ENCODE measurements around the gene RGSL1. TPM values are rescaled to one million over a fixed set of nuclear protein-coding genes. Genes with fewer than 3 reads are reported as not detected.

Gene RGSL1
- total RNA-seq, result not detected in 2 replicates

- H3K4me2 ChIP-seq (ENCODE audit: insufficient read depth, low read length), result no peak within 1 kb of the TSS
- H4K20me1 ChIP-seq (ENCODE audit: insufficient read depth, low read length), result no peaks in the 10 kb centered on the region
- DNase-seq (ENCODE audit: insufficient read length, low spot score, missing footprints), result no peak
- no peak within 1 kb of the TSS for H2AFZ ChIP-seq (ENCODE audit: low read length)
- no peak within 1 kb of the TSS for H3K27ac ChIP-seq (ENCODE audit: low read depth, low read length)
- no peaks in the 10 kb centered on the region for H3K9me3 ChIP-seq (ENCODE audit: low read depth, low read length)
- no peak within 1 kb of the TSS for H3K4me3 ChIP-seq (ENCODE audit: insufficient read depth, low read length)
- no peaks in the 10 kb centered on the region for H3K27me3 ChIP-seq (ENCODE audit: insufficient read depth, low read length)
- no peaks in the 10 kb centered on the region for H3K79me2 ChIP-seq (ENCODE audit: insufficient read depth, low read length)
- no peaks in the 10 kb centered on the region for H3K36me3 ChIP-seq (ENCODE audit: insufficient read depth, low read length)
- H3K4me1 ChIP-seq (ENCODE audit: insufficient read depth, low read length), result no peaks in the 10 kb centered on the region
- TF ChIP-seq CTCF (IDR thresholded peaks at IDR 0.05; ENCODE audit: extremely low read depth, low read depth, low read length), result no peak
These were observed at the start of gene RGSL1 for GRCh38 chr1:182450087-182450486. RGSL1 (plus strand) TSS chr1:182450146; CDS start chr1:182450166, 20 bp downstream.

GRCh38 chr1:182400567-182400966 lies 49.4 kb upstream of the RGSL1 start, which contains the start of gene TEDDM1:
TEDDM1 (minus strand) TSS chr1:182400667; CDS start chr1:182400485, 182 bp downstream.
- no peak for DNase-seq (ENCODE audit: insufficient read length, low spot score, missing footprints)
- Histone ChIP-seq H3K4me3 (ENCODE audit: insufficient read depth, low read length) (no peak within 1 kb of the TSS), H3K79me2 (ENCODE audit: insufficient read depth, low read length) (no peaks in the 10 kb centered on the region), H3K4me1 (ENCODE audit: insufficient read depth, low read length) (peaks cover 13% of the 10 kb centered on the region), H2AFZ (ENCODE audit: low read length) (no peak within 1 kb of the TSS), H4K20me1 (ENCODE audit: insufficient read depth, low read length) (no peaks in the 10 kb centered on the region), H3K27ac (ENCODE audit: low read depth, low read length) (no peak within 1 kb of the TSS), H3K36me3 (ENCODE audit: insufficient read depth, low read length) (no peaks in the 10 kb centered on the region), H3K4me2 (ENCODE audit: insufficient read depth, low read length) (no peak within 1 kb of the TSS), H3K27me3 (ENCODE audit: insufficient read depth, low read length) (no peaks in the 10 kb centered on the region), H3K9me3 (ENCODE audit: low read depth, low read length) (no peaks in the 10 kb centered on the region)
- TF ChIP-seq CTCF (IDR thresholded peaks at IDR 0.05; ENCODE audit: extremely low read depth, low read depth, low read length), result no peak

- Histone ChIP-seq H3K9me3 (ENCODE audit: low read depth, low read length) (no peaks in the 10 kb centered on the region), H3K36me3 (ENCODE audit: insufficient read depth, low read length) (no peaks in the 10 kb centered on the region), H3K4me1 (ENCODE audit: insufficient read depth, low read length) (no peaks in the 10 kb centered on the region), H3K79me2 (ENCODE audit: insufficient read depth, low read length) (no peaks in the 10 kb centered on the region), H3K4me3 (ENCODE audit: insufficient read depth, low read length) (no peak overlapping the region), H3K27ac (ENCODE audit: low read depth, low read length) (no peak overlapping the region), H4K20me1 (ENCODE audit: insufficient read depth, low read length) (no peaks in the 10 kb centered on the region), H2AFZ (ENCODE audit: low read length) (no peak overlapping the region), H3K27me3 (ENCODE audit: insufficient read depth, low read length) (no peaks in the 10 kb centered on the region), H3K4me2 (ENCODE audit: insufficient read depth, low read length) (no peak overlapping the region)
- no peak for TF ChIP-seq CTCF (IDR thresholded peaks at IDR 0.05; ENCODE audit: extremely low read depth, low read depth, low read length)
- DNase-seq (ENCODE audit: insufficient read length, low spot score, missing footprints), result no peak
These were observed 45.2 kb upstream of the RGSL1 start for GRCh38 chr1:182404781-182405180.

DNA sequence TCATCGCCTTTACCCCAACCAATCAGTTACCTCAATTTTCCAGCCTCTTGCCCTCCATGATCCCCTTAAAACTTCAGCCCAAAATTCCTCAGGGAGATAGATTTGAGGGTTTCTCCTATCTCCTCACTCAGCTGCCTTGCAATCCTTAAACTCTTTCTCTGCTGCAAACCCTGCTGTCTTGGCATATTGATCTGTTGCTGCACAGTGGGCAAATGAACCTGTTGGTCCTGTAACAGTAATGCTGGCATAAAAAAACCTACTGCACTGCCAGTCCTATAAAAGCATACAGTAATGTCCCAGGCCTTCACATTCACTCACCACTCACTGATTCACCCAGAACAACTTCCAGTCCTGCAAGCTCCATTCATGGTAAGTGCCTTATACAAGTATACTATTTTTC lies 44.4 kb upstream of the RGSL1 start:
- Histone ChIP-seq H3K4me1 (ENCODE audit: insufficient read depth, low read length) (no peaks in the 10 kb centered on the region), H3K4me2 (ENCODE audit: insufficient read depth, low read length) (no peak overlapping the region), H3K4me3 (ENCODE audit: insufficient read depth, low read length) (no peak overlapping the region)

More for the DNA sequence above, 44.4 kb upstream of the RGSL1 start:
- H3K36me3 ChIP-seq (ENCODE audit: insufficient read depth, low read length), result no peaks in the 10 kb centered on the region
- no peak overlapping the region for H3K27ac ChIP-seq (ENCODE audit: low read depth, low read length)
- H3K9me3 ChIP-seq (ENCODE audit: low read depth, low read length), result no peaks in the 10 kb centered on the region
- no peak for TF ChIP-seq CTCF (IDR thresholded peaks at IDR 0.05; ENCODE audit: extremely low read depth, low read depth, low read length)
- H3K27me3 ChIP-seq (ENCODE audit: insufficient read depth, low read length), result no peaks in the 10 kb centered on the region
- no peaks in the 10 kb centered on the region for H3K79me2 ChIP-seq (ENCODE audit: insufficient read depth, low read length)
- H4K20me1 ChIP-seq (ENCODE audit: insufficient read depth, low read length), result no peaks in the 10 kb centered on the region
- no peak overlapping the region for H2AFZ ChIP-seq (ENCODE audit: low read length)
- no peak for DNase-seq (ENCODE audit: insufficient read length, low spot score, missing footprints)

Data from osteoblast (primary cell).